ENCODE data around the gene CAMK1G. TPM values are rescaled to one million over a fixed set of nuclear protein-coding genes. Genes with fewer than 3 reads are reported as not detected.

CAMK1G gene
- total RNA-seq, 1 donor from 2014 or later: 0.21 TPM

GRCh38 chr1:209622841-209623829 is 39.6 kb downstream of the CAMK1G start:
- Histone ChIP-seq H3K27me3 (ENCODE audit: control insufficient read depth, insufficient read depth, low read length) (no peaks in the 10 kb centered on the region), H3K36me3 (ENCODE audit: control insufficient read depth, insufficient read depth, low read length) (no peaks in the 10 kb centered on the region), H3K4me3 (ENCODE audit: low read depth, low read length) (no peak overlapping the region)
- no peak for DNase-seq (ENCODE audit: low read depth)
- TF ChIP-seq CTCF (IDR thresholded peaks at IDR 0.05; ENCODE audit: insufficient read depth, low read length, poor library complexity, severe bottlenecking): no peak

- H3K27me3 ChIP-seq (ENCODE audit: control insufficient read depth, insufficient read depth, low read length): no peaks in the 10 kb centered on the region
- DNase-seq (ENCODE audit: low read depth): peak; percentile 35
- no peak for TF ChIP-seq CTCF (IDR thresholded peaks at IDR 0.05; ENCODE audit: insufficient read depth, low read length, poor library complexity, severe bottlenecking)
- no peak overlapping the region for H3K4me3 ChIP-seq (ENCODE audit: low read depth, low read length)
- H3K36me3 ChIP-seq (ENCODE audit: control insufficient read depth, insufficient read depth, low read length): no peaks in the 10 kb centered on the region
Measured at GRCh38 chr1:209624558-209625549, 41.3 kb downstream of the CAMK1G start.

GRCh38 chr1:209625791-209626285 is 42.3 kb downstream of the CAMK1G start:
- Histone ChIP-seq H3K27me3 (ENCODE audit: control insufficient read depth, insufficient read depth, low read length) (no peaks in the 10 kb centered on the region), H3K36me3 (ENCODE audit: control insufficient read depth, insufficient read depth, low read length) (no peaks in the 10 kb centered on the region), H3K4me3 (ENCODE audit: low read depth, low read length) (no peak overlapping the region)
- TF ChIP-seq CTCF (IDR thresholded peaks at IDR 0.05; ENCODE audit: insufficient read depth, low read length, poor library complexity, severe bottlenecking): no peak
- no peak for DNase-seq (ENCODE audit: low read depth)

- no peaks in the 10 kb centered on the region for H3K36me3 ChIP-seq (ENCODE audit: control insufficient read depth, insufficient read depth, low read length)
- no peaks in the 10 kb centered on the region for H3K27me3 ChIP-seq (ENCODE audit: control insufficient read depth, insufficient read depth, low read length)
- TF ChIP-seq CTCF (IDR thresholded peaks at IDR 0.05; ENCODE audit: insufficient read depth, low read length, poor library complexity, severe bottlenecking): no peak
- H3K4me3 ChIP-seq (ENCODE audit: low read depth, low read length): no peak overlapping the region
- no peak for DNase-seq (ENCODE audit: low read depth)
Measured at GRCh38 chr1:209626346-209627026, 43.0 kb downstream of the CAMK1G start.

GRCh38 chr1:209627027-209627731 is 43.7 kb downstream of the CAMK1G start:
- no peak overlapping the region for H3K4me3 ChIP-seq (ENCODE audit: low read depth, low read length)
- H3K36me3 ChIP-seq (ENCODE audit: control insufficient read depth, insufficient read depth, low read length): no peaks in the 10 kb centered on the region
- TF ChIP-seq CTCF (IDR thresholded peaks at IDR 0.05; ENCODE audit: insufficient read depth, low read length, poor library complexity, severe bottlenecking): no peak
- H3K27me3 ChIP-seq (ENCODE audit: control insufficient read depth, insufficient read depth, low read length): no peaks in the 10 kb centered on the region
- no peak for DNase-seq (ENCODE audit: low read depth)

Measured in kidney epithelial cell (primary cell).